Upper lobe of left lung (tissue), 6 donors: ENCODE measurements around the gene SFXN5. TPM values are rescaled to one million over a fixed set of nuclear protein-coding genes. Genes with fewer than 3 reads are reported as not detected.

Experiments used
- ATAC-seq, 2 donors: fragments of 200-7000 bp; cut with Tn5 transposase; one replicate each; pipeline ENCODE4 v1.9.1; 2022; ENCODE audit warnings: mild to moderate bottlenecking in 2 of 2, moderate library complexity in 2 of 2; ENCODE audit not compliant: low FRiP score in 2 of 2
- DNase-seq, 2 donors: peaks; one replicate each; pipeline ENCODE4 v3.0.0-alpha.2; 2019 to 2020
- H3K27ac ChIP-seq, 4 donors: fragments of 200-600 bp; sonication (generic); one replicate each; pipeline ENCODE4 v1.5.1; 2016 to 2019
- H3K27me3 ChIP-seq, 4 donors: fragments of 200-600 bp; sonication (generic); one replicate each; pipeline ENCODE4 v1.5.1; 2017 to 2019
- H3K36me3 ChIP-seq, 4 donors: fragments of 200-600 bp; sonication (generic); one replicate each; pipeline ENCODE4 v1.5.1; 2016 to 2019
- H3K4me1 ChIP-seq, 4 donors: fragments of 200-600 bp; sonication (generic); one replicate each; pipeline ENCODE4 v1.5.1; 2018 to 2019
- H3K4me3 ChIP-seq, 4 donors: fragments of 200-600 bp; sonication (generic); one replicate each; pipeline ENCODE4 v1.5.1; 2017 to 2019; ENCODE audit warnings: mild to moderate bottlenecking in 2 of 4, moderate library complexity in 1 of 4
- H3K9me3 ChIP-seq, 4 donors: fragments of 200-600 bp; sonication (generic); one replicate each; pipeline ENCODE4 v1.5.1; 2018 to 2019
- CTCF ChIP-seq, 6 experiments: fragments of 450-650 bp in 4 of 6; fragments of 200-600 bp in 2 of 6; sonication (generic) in 2 of 6; IDR thresholded peaks; one replicate each; pipeline ENCODE4 v1.5.1; 2016 to 2019; ENCODE audit warnings: antibody characterized with exemption in 6 of 6
- EP300 ChIP-seq, 4 donors: sonication (generic); formaldehyde crosslinking; IDR thresholded peaks; one replicate each; pipeline ENCODE4 v1.5.1; 2017; ENCODE audit warnings: antibody characterized with exemption in 4 of 4, control low read depth in 2 of 4
- POLR2A ChIP-seq, 4 donors: fragments of 450-650 bp; IDR thresholded peaks; one replicate each; pipeline ENCODE4 v1.5.1; 2016 to 2017; ENCODE audit warnings: antibody characterized with exemption in 4 of 4, mild to moderate bottlenecking in 2 of 4
- POLR2AphosphoS5 ChIP-seq, 2 donors: sonication (generic); formaldehyde crosslinking; IDR thresholded peaks; one replicate each; pipeline ENCODE4 v1.5.1; 2017; ENCODE audit warnings: antibody characterized with exemption in 2 of 2
- WGBS, 2 donors: methylation state at CpG; one replicate each; pipeline ENCODE4 v1.1.5; 2017 to 2018; 5-methylcytosine and 5-hydroxymethylcytosine counted together
- total RNA-seq, 6 donors: library from RNA; depleted of rRNA in 4 of 6; stranded (reverse); fragments of >200 nt in 4 of 6; gene quantifications; one replicate each; pipeline versions ENCODE4 v1.1.0 to v1.2.1, GENCODE V29; 2016 to 2021
- donor health status: DM: no; HTN: no; CAD: no; lungs with moderate emphysema.
- donor health status: DM: no; HTN: yes; CAD: no; lungs with severe emphysema.

Gene SFXN5
- total RNA-seq, 6 donors from 2014 or later: 10.8 to 44.0 (median 13.7) TPM

- peaks cover 15 to 22% (median 20%) of the 10 kb centered on the region in 4 donors for H3K4me1 ChIP-seq
- H3K36me3 ChIP-seq: no peaks in the 10 kb centered on the region
- TF ChIP-seq POLR2AphosphoS5 (IDR thresholded peaks at IDR 0.05) (no peak), POLR2A (IDR thresholded peaks at IDR 0.05) (no peak), EP300 (IDR thresholded peaks at IDR 0.05) (no peak), CTCF (IDR thresholded peaks at IDR 0.05) (no peak)
- no peak overlapping the region for H3K4me3 ChIP-seq
- DNase-seq (peak in 1 of 2 donors; percentile 14), ATAC-seq (no peak)
- 9 to 12% methylated on average over 25 to 26 of the region's 26 CpGs for WGBS, 2 donors
- H3K9me3 ChIP-seq: no peaks in the 10 kb centered on the region
- no peak overlapping the region for H3K27ac ChIP-seq
- H3K27me3 ChIP-seq: peaks cover 2 to 57% (median 47%) of the 10 kb centered on the region in 4 donors
Measured at GRCh38 chr2:72925328-72925943, 146.1 kb downstream of the SFXN5 start.

GRCh38 chr2:72924353-72925240 lies 146.9 kb downstream of the SFXN5 start:
- Histone ChIP-seq H3K9me3 (no peaks in the 10 kb centered on the region), H3K27me3 (peaks cover 2 to 66% (median 54%) of the 10 kb centered on the region in 4 donors), H3K4me3 (no peak overlapping the region), H3K4me1 (peaks cover 23 to 30% (median 28%) of the 10 kb centered on the region in 4 donors), H3K36me3 (no peaks in the 10 kb centered on the region), H3K27ac (no peak overlapping the region)
- 5 to 7% methylated on average over 18 to 20 of the region's 61 CpGs for WGBS, 2 donors
- peak; percentile 15 to 83 for DNase-seq
- TF ChIP-seq POLR2A (IDR thresholded peaks at IDR 0.05) (no peak), EP300 (IDR thresholded peaks at IDR 0.05) (no peak)
- peak in 1 of 2 donors; percentile 18 for ATAC-seq

DNA sequence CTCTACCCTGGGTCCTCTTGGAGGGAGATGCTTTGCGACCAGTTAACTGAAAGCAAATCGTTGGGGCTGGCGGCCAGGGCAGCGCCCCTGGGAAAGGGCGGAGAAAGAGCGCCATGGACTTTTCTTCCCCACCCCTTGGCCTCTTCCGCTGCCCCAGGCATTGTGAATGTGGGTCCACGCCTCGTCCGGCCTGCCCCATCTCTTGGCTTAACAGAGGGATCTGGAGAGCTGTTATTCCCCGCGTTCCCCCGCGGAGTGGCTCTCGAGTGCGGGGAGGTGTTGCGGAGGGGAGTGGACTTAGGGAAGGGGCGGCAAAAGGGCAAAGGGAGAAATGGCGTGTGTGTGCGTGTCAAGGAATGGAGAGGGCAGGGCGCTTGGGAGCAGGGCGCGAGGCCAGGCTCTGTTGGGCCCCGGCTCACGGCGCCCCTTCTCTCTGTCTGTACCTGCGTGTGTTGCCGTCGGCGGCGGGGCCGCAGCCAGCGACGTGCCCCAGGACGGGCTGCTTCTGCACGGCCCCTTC lies 147.6 kb downstream of the SFXN5 start:
- TF ChIP-seq POLR2A (IDR thresholded peaks at IDR 0.05): no peak
- no peak for TF ChIP-seq POLR2AphosphoS5 (IDR thresholded peaks at IDR 0.05)
- TF ChIP-seq EP300 (IDR thresholded peaks at IDR 0.05): no peak
- no peak for TF ChIP-seq CTCF (IDR thresholded peaks at IDR 0.05)
- peak in 1 of 2 donors; percentile 9 for ATAC-seq
- Histone ChIP-seq H3K36me3 (no peaks in the 10 kb centered on the region), H3K4me1 (peaks cover 23 to 30% (median 28%) of the 10 kb centered on the region in 4 donors), H3K9me3 (no peaks in the 10 kb centered on the region), H3K27me3 (peaks cover 2 to 73% (median 57%) of the 10 kb centered on the region in 4 donors), H3K4me3 (no peak overlapping the region), H3K27ac (no peak overlapping the region)
- DNase-seq: peak in 1 of 2 donors; percentile 3
- 3 to 5% methylated on average over 26 to 36 of the region's 36 CpGs for WGBS, 2 donors

DNA sequence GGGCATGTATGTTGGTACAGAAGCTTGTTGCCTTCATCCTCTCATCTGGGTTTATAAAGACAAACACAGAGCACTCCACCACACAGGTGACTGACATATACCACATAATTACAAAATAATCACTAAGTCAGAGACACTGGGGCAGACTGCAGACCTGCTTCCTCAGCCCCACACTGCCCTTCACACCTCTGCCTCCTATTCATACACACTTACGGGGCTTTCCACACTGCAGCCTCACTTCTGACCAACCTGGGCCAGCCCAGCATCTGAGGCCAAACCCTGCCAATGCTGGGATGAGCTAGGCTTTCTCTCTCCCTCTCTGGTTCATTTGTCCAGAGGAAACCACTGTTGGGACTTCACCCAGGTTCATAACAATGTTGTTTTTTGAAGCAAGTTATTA lies 149.7 kb downstream of the SFXN5 start:
- Histone ChIP-seq H3K27ac (no peak overlapping the region), H3K27me3 (peaks cover 2 to 89% (median 70%) of the 10 kb centered on the region in 4 donors), H3K4me1 (peaks cover 43 to 50% (median 48%) of the 10 kb centered on the region in 4 donors), H3K36me3 (no peaks in the 10 kb centered on the region), H3K9me3 (no peaks in the 10 kb centered on the region), H3K4me3 (no peak overlapping the region)
- WGBS, 2 donors: 73 to 100% methylated on average over 1 of the region's 1 CpG
- DNase-seq (peak in 1 of 2 donors; percentile 9), ATAC-seq (no peak)
- no peak for TF ChIP-seq EP300 (IDR thresholded peaks at IDR 0.05)
- TF ChIP-seq CTCF (IDR thresholded peaks at IDR 0.05): no peak
- no peak for TF ChIP-seq POLR2A (IDR thresholded peaks at IDR 0.05)
- TF ChIP-seq POLR2AphosphoS5 (IDR thresholded peaks at IDR 0.05): no peak
